RWPE1 (cell line): ENCODE measurements around the gene XKR8.

Source experiments
- CTCF ChIA-PET: fragments of 350-600 bp; sonication (Branson Sonifier 250); formaldehyde crosslinking; extraction: SDS; loops from one replicate; lab custom pipeline; 2021; lab: Yijun Ruan, JAX
- POLR2A ChIA-PET: fragments of 400-600 bp; formaldehyde crosslinking; extraction: SDS; loops from one replicate; lab custom pipeline; 2020; ENCODE audit warnings: antibody characterized with exemption; ENCODE audit not compliant: low non-redundant PET; lab: Yijun Ruan, JAX
- DNase-seq: peaks from one replicate; pipeline ENCODE4 v3.0.0; 2012; ENCODE audit warnings: low spot score
- H3K27ac ChIP-seq: fragments of 450-650 bp; 2 replicates; pipeline ENCODE4 v1.5.1; 2017
- TF ChIP-seq, protein P1 (sequence below): fragments of 450-650 bp; conservative IDR thresholded peaks from 2 replicates; pipeline ENCODE4 v1.5.1; 2017; ENCODE audit warnings: low read depth, mild to moderate bottlenecking

The XKR8 gene

DNA sequence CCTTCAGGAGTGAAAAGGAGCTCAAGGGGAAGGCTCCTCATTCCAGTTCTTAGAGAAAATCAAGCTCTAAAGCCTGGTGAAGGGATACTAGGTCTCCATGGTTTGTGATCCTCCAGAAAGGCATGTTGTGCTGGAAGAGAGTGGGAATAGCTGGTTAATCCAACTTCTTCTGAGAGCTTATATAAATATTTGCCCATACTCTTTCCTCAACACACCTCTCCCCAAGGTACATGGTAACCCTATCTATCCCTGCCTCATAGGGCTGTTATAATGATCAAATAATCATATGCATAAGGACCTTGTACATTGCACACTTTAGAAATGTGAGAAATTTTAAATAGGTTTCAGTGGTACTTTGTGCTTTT lies 14.6 kb downstream of the XKR8 start:
- POLR2A ChIA-PET = no interaction called here
- no peak overlapping the region for H3K27ac ChIP-seq
- CTCF ChIA-PET = interaction anchor here (0.5 to 1.1 kb wide), 3 partner anchors 13 to 17 kb away, joined by 3 to 5 read pairs (median 3); partner anchors contain the start of gene XKR8
- no peak for DNase-seq
- TF ChIP-seq, protein P1, sequence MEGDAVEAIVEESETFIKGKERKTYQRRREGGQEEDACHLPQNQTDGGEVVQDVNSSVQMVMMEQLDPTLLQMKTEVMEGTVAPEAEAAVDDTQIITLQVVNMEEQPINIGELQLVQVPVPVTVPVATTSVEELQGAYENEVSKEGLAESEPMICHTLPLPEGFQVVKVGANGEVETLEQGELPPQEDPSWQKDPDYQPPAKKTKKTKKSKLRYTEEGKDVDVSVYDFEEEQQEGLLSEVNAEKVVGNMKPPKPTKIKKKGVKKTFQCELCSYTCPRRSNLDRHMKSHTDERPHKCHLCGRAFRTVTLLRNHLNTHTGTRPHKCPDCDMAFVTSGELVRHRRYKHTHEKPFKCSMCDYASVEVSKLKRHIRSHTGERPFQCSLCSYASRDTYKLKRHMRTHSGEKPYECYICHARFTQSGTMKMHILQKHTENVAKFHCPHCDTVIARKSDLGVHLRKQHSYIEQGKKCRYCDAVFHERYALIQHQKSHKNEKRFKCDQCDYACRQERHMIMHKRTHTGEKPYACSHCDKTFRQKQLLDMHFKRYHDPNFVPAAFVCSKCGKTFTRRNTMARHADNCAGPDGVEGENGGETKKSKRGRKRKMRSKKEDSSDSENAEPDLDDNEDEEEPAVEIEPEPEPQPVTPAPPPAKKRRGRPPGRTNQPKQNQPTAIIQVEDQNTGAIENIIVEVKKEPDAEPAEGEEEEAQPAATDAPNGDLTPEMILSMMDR = no peak

DNA sequence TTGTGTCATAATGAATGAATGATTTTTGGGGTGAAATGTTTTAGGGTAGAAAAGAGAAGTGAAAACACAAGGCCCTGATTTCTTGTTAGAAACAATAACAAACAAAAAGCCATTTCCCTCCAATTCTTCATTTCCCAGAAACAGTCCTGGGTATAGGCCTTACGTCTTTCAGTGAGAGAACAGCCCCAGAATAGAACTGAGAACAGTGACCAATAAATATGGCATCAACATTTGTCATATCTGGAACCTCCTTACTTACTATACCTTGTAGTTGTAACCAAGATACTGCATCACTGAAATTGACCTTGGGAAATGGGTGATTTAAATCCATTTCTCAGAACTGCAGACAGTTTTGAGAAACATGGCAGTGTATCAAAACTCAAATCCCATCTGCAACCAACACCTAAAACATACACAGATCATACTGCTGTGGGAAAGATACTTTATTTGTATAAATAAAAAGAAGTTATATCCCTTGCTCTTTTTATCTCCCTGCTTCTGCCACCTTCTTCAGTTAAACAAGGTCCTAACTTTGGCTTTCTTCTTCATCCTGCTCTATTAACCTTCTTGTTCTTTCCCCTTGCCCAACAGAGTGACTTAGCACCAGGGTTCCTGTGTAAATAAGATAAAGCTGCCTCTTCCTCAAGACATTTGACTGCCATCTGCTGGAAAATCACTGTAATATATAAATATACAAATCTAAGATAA lies 19.5 kb downstream of the XKR8 start:
- DNase-seq = peak; percentile 34
- TF ChIP-seq, protein P1 = peak; percentile 62
- CTCF ChIA-PET = interaction anchor here (0.6 to 3.8 kb wide), 6 partner anchors 8 to 846 kb away, joined by 3 to 26 read pairs (median 4); no protein-coding TSS in a partner anchor
- no peak overlapping the region for H3K27ac ChIP-seq
- POLR2A ChIA-PET = no interaction called here

DNA sequence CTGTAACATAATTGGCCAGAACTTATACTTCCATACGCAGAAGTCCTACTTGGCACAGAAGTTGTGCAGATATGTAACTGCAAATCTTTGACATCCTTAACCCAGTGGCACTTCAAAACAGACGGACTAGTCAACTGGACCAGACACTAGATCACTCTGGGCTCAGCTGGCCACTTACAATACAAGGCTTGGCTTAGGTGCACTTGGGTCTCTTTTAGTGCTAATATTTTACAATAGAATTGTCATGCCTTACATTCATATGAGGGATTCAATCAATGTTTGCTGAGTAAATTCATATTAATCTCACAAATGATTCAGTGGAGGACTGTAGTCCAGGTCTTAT lies 20.1 kb downstream of the XKR8 start:
- no peak overlapping the region for H3K27ac ChIP-seq
- TF ChIP-seq, protein P1 = no peak
- ChIA-PET POLR2A (no interaction called here), CTCF (interaction anchor here (0.6 to 3.8 kb wide), 6 partner anchors 8 to 846 kb away, joined by 3 to 26 read pairs (median 4); no protein-coding TSS in a partner anchor)
- DNase-seq = no peak

DNA sequence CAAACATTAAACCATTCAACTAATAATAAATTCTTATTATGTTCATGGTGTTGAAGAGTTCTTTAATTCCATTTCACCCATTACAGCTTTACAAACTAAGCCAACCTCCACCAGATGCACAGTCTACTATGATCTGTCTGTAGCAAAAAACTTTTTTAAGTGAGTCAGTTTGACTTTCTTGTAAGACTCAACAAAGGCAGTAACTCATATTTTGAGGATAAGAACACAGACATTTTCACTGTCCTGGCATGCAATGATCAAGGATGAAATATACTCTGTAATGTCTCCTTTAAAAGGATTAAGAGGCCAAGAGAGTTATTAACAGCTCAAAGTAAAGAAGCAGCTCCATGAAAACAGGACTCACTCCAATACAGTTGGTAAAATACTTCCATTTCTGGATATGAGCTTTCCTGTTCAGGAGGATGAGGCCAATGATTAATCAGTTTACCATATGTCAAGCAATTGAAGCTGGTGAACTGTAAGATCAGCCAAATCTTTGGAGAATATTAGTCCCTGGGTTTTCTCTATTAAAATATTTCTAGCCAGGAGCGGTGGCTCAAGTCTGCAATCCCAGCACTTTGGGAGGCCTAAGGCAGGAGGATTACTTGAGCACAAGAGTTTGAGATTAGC lies 20.6 kb downstream of the XKR8 start:
- TF ChIP-seq, protein P1 = no peak
- POLR2A ChIA-PET = no interaction called here
- H3K27ac ChIP-seq = no peak overlapping the region
- no peak for DNase-seq
- CTCF ChIA-PET = interaction anchor here (0.5 to 3.8 kb wide), 3 partner anchors 123 to 398 kb away, joined by 3 to 26 read pairs (median 5); no protein-coding TSS in a partner anchor

DNA sequence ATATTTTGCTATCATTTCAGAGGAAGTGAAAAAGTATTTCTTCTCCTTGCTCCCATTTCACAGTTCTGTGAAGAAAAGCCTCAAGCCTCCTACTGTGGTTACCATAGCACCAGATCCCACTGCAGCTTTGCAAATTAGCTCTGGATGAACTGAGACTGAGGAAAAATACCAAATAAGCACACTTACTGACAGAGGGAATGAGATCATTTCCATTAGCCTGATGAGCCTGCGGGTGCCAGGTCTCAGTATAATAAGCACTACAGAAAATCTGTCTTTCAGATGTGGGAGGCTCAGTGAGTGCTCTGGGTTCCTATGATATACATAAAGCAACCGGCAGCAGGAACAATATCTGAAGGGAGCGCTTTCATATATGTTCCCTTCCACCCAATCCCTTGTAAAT lies 21.4 kb downstream of the XKR8 start:
- CTCF ChIA-PET = interaction anchor here (0.5 to 3.8 kb wide), 3 partner anchors 124 to 397 kb away, joined by 3 to 26 read pairs (median 5); no protein-coding TSS in a partner anchor
- POLR2A ChIA-PET = no interaction called here
- TF ChIP-seq, protein P1 = no peak
- H3K27ac ChIP-seq = no peak overlapping the region
- DNase-seq = no peak

DNA sequence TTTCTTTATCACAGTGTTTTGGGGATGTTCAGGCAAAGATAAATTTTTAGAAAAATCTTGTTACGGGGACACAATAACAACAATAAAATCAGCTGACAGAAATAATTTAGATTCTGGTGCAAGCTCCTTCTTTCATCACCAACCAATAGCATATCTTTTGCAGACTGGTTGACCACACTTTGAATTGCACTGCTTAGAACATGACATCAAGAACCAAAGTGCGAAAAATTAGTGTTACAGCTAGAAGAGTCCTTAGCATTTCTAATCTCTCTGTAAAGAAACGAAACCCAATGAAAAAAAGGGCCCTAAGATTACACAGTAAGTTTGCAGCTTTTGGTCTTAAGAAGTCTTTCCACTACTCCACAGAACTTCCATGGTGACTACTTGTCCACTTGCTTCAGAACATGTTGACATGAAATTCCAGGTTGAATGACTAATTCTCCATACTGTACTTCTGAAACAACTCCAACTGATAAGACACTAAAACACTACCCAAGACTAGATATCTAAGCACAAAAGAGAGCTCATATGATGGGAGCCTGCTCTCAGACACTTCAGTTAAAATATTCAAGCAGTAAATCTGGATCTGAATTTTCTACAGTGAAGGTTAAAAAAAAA lies 31.3 kb downstream of the XKR8 start:
- TF ChIP-seq, protein P1 = no peak
- no peak for DNase-seq
- ChIA-PET POLR2A (no interaction called here), CTCF (interaction anchor here (0.9 to 1.2 kb wide), 2 partner anchors 17 to 84 kb away, joined by 3 to 5 read pairs; no protein-coding TSS in a partner anchor)
- H3K27ac ChIP-seq = no peak overlapping the region
